Gastrocnemius medialis (tissue), 4 donors: ENCODE data around the gene IFNA5. TPM values are rescaled to one million over a fixed set of nuclear protein-coding genes. Genes with fewer than 3 reads are reported as not detected.

Experiments
- ATAC-seq, 2 donors: fragments of 150-250 bp; one replicate each; pipeline ENCODE4 v1.9.1; 2016
- DNase-seq, 2 donors: peaks; one replicate each; pipeline ENCODE4 v3.0.0-alpha.2; 2019
- H3K27ac ChIP-seq, 4 donors: fragments of 200-600 bp; sonication (generic); 1 replicate in 1 of 4; 2 replicates in 3 of 4; pipeline ENCODE4 v1.5.1; 2016 to 2018; ENCODE audit warnings: mild to moderate bottlenecking in 2 of 4, moderate library complexity in 1 of 4
- H3K27me3 ChIP-seq, 3 donors: fragments of 200-600 bp; sonication (generic) in 2 of 3; 1 replicate in 1 of 3; 2 replicates in 2 of 3; pipeline versions ENCODE4 v1.5.1 to v1.6.0; 2016 to 2019; ENCODE audit warnings: mild to moderate bottlenecking in 1 of 3, moderate library complexity in 1 of 3
- H3K36me3 ChIP-seq, 2 donors: fragments of 200-600 bp; sonication (generic) in 1 of 2; one replicate each; pipeline ENCODE4 v1.5.1; 2017 to 2018
- H3K4me1 ChIP-seq, 2 donors: fragments of 200-600 bp; sonication (generic) in 1 of 2; one replicate each; pipeline ENCODE4 v1.5.1; 2016 to 2017; ENCODE audit warnings: mild to moderate bottlenecking in 2 of 2
- H3K4me3 ChIP-seq, 4 donors: fragments of 200-600 bp; sonication (generic) in 3 of 4; 1 replicate in 1 of 4; 2 replicates in 3 of 4; pipeline ENCODE4 v1.5.1; 2016 to 2019; ENCODE audit warnings: mild to moderate bottlenecking in 2 of 4
- H3K9me3 ChIP-seq, 3 donors: fragments of 200-600 bp; sonication (generic) in 2 of 3; 1 replicate in 1 of 3; 2 replicates in 2 of 3; pipeline ENCODE4 v1.5.1; 2016 to 2019
- POLR2A ChIP-seq, 2 donors: fragments of 450-650 bp; IDR thresholded peaks; one replicate each; pipeline ENCODE4 v1.6.1; 2017; ENCODE audit warnings: antibody characterized with exemption in 2 of 2, mild to moderate bottlenecking in 2 of 2, moderate library complexity in 2 of 2
- in situ Hi-C, 4 donors: fragments of 200-750 bp; cut with MboI; loops; one replicate each; pipeline versions ENCODE4 v1.15.0 to v1.8.0; 2017; ENCODE audit warnings: low sequenced_read_pairs in 4 of 4
- intact Hi-C: fragments of 100-400 bp; cut with DNase I; formaldehyde crosslinking; loops from one replicate; pipeline ENCODE4 v1.15.1; 2023; ENCODE audit warnings: low total_unique reads
- total RNA-seq, 4 donors: library from RNA; depleted of rRNA; stranded (reverse); fragments of >200 nt; gene quantifications; one replicate each; pipeline versions ENCODE4 v1.1.0 to v1.2.3, GENCODE V29; 2016
- TF ChIP-seq, protein P1 (sequence below), 5 experiments: fragments of 450-650 bp in 3 of 5; fragments of 200-600 bp in 2 of 5; sonication (generic) in 2 of 5; IDR thresholded peaks in 4 of 5; conservative IDR thresholded peaks in 1 of 5; 1 replicate in 4 of 5; 2 replicates in 1 of 5; pipeline ENCODE4 v1.5.1; 2016 to 2019; ENCODE audit warnings: antibody characterized with exemption in 5 of 5, mild to moderate bottlenecking in 3 of 5, moderate library complexity in 3 of 5

IFNA5 gene
- total RNA-seq, 4 donors from 2014 or later = not detected

DNA sequence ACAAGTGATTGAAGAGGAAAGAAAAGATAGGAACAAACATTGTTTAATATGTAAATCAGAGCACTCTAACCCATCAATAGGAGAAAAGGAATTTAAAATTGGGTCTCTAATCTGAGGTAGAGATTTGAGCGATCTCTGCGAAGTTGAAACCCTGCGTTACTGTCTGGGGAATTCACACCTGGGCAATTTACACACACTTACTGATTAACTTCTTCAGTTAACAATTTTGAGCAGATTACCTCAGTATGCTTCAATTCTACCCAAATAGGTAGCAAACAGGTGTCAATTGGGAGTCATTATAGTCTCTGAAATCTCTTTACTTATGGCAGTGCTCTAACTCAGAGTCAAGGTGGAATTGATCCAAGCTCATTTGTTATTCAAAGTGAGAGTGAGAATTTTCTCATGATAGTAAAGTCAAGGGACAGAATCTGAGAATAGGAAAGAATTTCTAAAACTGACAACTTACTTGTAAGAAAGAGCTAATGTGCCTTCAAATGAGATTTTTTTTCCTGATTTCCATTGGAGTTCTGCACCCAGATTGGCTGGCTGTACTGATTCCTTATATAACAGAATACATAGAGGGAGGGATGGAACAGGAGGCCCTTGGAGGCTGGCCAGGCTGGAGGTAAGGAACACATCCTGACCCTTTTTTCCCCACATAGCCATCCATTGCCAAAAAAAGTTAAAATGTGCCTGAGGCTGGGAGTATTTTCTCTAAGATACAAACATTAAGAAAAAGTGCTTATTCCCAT, 38.2 kb downstream of the IFNA5 start:
- DNase-seq (no peak), ATAC-seq (no peak)
- H3K4me1 ChIP-seq = no peaks in the 10 kb centered on the region
- no peaks in the 10 kb centered on the region for H3K36me3 ChIP-seq
- H3K27me3 ChIP-seq = no peaks in the 10 kb centered on the region
- H3K27ac ChIP-seq = no peak overlapping the region
- in situ Hi-C loops = no loop called here
- H3K9me3 ChIP-seq = no peaks in the 10 kb centered on the region
- TF ChIP-seq POLR2A (IDR thresholded peaks at IDR 0.05) = no peak
- TF ChIP-seq, protein P1, sequence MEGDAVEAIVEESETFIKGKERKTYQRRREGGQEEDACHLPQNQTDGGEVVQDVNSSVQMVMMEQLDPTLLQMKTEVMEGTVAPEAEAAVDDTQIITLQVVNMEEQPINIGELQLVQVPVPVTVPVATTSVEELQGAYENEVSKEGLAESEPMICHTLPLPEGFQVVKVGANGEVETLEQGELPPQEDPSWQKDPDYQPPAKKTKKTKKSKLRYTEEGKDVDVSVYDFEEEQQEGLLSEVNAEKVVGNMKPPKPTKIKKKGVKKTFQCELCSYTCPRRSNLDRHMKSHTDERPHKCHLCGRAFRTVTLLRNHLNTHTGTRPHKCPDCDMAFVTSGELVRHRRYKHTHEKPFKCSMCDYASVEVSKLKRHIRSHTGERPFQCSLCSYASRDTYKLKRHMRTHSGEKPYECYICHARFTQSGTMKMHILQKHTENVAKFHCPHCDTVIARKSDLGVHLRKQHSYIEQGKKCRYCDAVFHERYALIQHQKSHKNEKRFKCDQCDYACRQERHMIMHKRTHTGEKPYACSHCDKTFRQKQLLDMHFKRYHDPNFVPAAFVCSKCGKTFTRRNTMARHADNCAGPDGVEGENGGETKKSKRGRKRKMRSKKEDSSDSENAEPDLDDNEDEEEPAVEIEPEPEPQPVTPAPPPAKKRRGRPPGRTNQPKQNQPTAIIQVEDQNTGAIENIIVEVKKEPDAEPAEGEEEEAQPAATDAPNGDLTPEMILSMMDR (IDR thresholded peaks at IDR 0.05 in 4 of 5, conservative IDR thresholded peaks at IDR 0.05 in 1 of 5) = no peak
- H3K4me3 ChIP-seq = no peak overlapping the region
- intact Hi-C loops = no loop called here

DNA sequence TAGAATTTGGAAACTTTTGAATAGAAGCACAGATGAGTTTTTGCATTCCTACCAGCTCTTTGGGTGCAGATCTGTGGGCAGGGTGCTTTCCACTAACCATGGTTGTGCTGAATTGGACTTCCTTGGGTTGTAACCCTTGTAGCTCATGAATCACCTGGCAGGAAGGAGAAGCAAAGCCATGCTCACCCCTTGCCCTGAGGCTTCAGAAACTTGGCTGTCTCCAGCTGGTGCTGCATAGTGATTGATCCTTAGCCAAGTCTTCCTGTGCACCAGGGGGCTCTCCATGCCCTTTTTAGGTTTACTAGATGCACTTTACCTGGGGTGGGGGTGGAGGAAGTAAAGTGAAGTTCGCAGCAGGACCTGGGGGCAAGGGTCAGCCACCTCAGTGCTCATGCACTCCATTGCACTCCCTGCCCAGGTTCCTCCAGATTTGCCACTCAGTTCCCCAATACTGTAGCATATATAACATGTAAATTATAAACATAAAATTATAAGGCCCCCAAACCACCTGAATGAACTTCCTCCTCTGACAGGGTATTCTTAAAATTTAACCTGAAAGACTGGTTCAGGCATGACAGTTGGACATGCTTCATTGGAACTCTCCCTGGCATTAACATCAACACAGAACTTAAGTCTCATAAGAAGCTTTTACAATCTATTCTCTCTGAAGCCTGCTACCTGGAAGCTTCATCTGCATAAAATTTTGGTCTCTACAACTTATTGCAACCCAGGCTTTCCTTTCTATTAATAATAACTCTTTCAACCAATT, 39.5 kb downstream of the IFNA5 start:
- ATAC-seq (no peak), DNase-seq (no peak)
- no peak for TF ChIP-seq POLR2A (IDR thresholded peaks at IDR 0.05)
- TF ChIP-seq, protein P1 (IDR thresholded peaks at IDR 0.05 in 4 of 5, conservative IDR thresholded peaks at IDR 0.05 in 1 of 5) = no peak
- H3K4me1 ChIP-seq = no peaks in the 10 kb centered on the region
- H3K36me3 ChIP-seq = no peaks in the 10 kb centered on the region
- in situ Hi-C loops (no loop called here), intact Hi-C loops (no loop called here)
- no peaks in the 10 kb centered on the region for H3K9me3 ChIP-seq
- H3K27ac ChIP-seq = no peak overlapping the region
- H3K4me3 ChIP-seq = no peak overlapping the region
- no peaks in the 10 kb centered on the region for H3K27me3 ChIP-seq

DNA sequence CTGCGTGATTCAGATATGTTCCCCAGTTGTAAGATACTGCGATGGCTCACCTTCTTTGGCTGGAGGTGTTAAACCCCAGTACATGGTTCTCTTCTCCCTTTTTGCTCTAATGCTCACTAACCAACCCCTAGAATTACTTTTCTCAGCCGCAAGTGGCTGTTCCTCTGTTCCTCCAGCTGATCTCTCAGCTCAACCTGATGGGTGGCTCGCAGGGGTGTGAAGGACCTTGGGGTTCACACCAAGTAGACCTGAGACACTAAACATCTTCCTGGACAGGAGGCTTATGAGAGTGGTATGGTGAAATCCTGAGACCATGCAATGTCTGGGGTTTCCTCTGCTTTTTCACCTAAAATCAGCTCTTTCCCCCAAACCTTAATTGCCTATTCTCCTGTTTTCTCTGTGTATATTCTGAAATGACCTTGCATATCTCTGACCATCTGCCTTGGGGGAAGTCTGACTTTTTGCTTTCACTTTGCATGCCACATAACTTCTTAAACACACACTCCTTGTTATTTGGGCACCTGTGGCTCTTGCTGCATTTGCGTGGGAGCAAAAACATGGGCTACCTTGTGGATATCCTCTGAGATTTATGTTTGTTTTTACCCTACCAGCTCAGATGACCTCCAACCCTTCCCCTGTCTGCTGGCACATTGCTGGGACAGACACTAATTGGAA, 49.4 kb downstream of the IFNA5 start:
- TF ChIP-seq, protein P1 (IDR thresholded peaks at IDR 0.05 in 4 of 5, conservative IDR thresholded peaks at IDR 0.05 in 1 of 5) = no peak
- TF ChIP-seq POLR2A (IDR thresholded peaks at IDR 0.05) = no peak
- Histone ChIP-seq H3K4me1 (no peaks in the 10 kb centered on the region), H3K4me3 (no peak overlapping the region), H3K36me3 (no peaks in the 10 kb centered on the region), H3K9me3 (no peaks in the 10 kb centered on the region), H3K27ac (no peak overlapping the region), H3K27me3 (no peaks in the 10 kb centered on the region)
- ATAC-seq (no peak), DNase-seq (no peak)
- in situ Hi-C loops = no loop called here
- intact Hi-C loops = no loop called here

Other genes with a start within 250 kb of the IFNA5 start
- not detected for gene IFNB1, start 227.4 kb downstream of the IFNA5 start, total RNA-seq
- gene IFNW1, start 163.5 kb downstream of the IFNA5 start, total RNA-seq = not detected
- gene IFNA21, start 138.7 kb downstream of the IFNA5 start, total RNA-seq = not detected
- not detected for gene IFNA4, start 117.7 kb downstream of the IFNA5 start, total RNA-seq
- gene IFNA7, start 103.1 kb downstream of the IFNA5 start, total RNA-seq = not detected
- not detected for gene IFNA10, start 98.2 kb downstream of the IFNA5 start, total RNA-seq
- not detected for gene IFNA16, start 88.0 kb downstream of the IFNA5 start, total RNA-seq
- not detected for gene IFNA17, start 77.1 kb downstream of the IFNA5 start, total RNA-seq
- not detected for gene IFNA14, start 65.3 kb downstream of the IFNA5 start, total RNA-seq
- 1 to 10 TPM; 5.2 to 8.2 (median 6.5) TPM for gene KLHL9, start 30.1 kb upstream of the IFNA5 start, total RNA-seq
- not detected for gene IFNA6, start 45.6 kb upstream of the IFNA5 start, total RNA-seq
- not detected for gene IFNA13, start 62.7 kb upstream of the IFNA5 start, total RNA-seq
- not detected for gene IFNA2, start 80.1 kb upstream of the IFNA5 start, total RNA-seq
- not detected for gene IFNA8, start 103.8 kb upstream of the IFNA5 start, total RNA-seq
- gene IFNA1, start 135.1 kb upstream of the IFNA5 start, total RNA-seq = not detected
- gene IFNE, start 177.0 kb upstream of the IFNA5 start, total RNA-seq = not detected